Bone marrow (tissue), 2 donors: Measurements from ENCODE around the gene ZBTB32.
"Not testable (repeated sequence)": the region's sequence is repeated elsewhere in the genome, so short reads cannot be mapped to it uniquely, and the experiment has no call there.

Source experiments
- DNase-seq, 2 donors: peaks; one replicate each; lab custom pipeline; 2025; lab: John Stamatoyannopoulos, UW

ZBTB32 gene

DNA sequence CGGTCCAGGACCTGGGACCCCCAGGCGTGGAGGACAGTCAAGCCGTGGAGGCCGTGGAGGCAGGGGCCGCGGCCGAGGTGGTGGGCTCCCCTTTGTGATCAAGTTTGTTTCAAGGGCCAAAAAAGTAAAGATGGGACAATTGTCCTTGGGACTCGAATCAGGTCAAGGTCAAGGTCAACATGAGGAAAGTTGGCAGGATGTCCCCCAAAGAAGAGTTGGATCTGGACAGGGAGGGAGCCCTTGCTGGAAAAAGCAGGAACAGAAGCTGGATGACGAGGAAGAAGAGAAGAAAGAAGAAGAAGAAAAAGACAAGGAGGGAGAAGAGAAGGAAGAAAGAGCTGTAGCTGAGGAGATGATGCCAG is 15.8 kb downstream of the ZBTB32 start:
- DNase-seq: no peak

DNA sequence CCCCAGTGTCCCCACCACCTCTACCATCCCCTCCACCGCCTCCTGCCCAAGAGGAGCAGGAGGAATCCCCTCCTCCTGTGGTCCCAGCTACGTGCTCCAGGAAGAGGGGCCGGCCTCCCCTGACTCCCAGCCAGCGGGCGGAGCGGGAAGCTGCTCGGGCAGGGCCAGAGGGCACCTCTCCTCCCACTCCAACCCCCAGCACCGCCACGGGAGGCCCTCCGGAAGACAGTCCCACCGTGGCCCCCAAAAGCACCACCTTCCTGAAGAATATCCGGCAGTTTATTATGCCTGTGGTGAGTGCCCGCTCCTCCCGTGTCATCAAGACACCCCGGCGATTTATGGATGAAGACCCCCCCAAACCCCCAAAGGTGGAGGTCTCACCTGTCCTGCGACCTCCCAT is 16.3 kb downstream of the ZBTB32 start:
- DNase-seq: no peak

DNA sequence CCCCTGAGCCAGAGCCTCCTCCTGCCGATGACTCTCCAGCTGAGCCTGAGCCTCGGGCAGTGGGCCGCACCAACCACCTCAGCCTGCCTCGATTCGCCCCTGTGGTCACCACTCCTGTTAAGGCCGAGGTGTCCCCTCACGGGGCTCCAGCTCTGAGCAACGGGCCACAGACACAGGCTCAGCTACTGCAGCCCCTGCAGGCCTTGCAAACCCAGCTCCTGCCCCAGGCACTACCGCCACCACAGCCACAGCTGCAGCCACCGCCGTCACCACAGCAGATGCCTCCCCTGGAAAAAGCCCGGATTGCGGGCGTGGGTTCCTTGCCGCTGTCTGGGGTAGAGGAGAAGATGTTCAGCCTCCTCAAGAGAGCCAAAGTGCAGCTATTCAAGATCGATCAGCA is 17.0 kb downstream of the ZBTB32 start:
- DNase-seq: no peak

DNA sequence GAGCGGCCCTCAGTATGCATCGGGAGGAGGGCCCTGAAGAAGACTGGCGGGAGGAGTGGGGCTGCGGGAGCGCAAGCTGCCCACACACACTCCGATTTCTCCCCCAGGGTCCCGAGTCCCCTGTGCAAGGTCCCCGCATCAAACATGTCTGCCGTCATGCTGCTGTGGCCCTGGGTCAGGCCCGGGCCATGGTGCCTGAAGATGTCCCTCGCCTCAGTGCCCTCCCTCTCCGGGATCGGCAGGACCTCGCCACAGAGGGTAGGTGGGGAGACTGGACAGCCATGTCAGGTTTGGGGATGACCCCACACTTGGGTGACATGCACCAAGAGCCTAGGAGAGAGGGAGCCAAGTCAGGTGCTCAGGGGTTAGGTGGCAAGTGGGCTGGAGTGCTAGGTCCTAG is 18.1 kb downstream of the ZBTB32 start:
- no peak for DNase-seq

DNA sequence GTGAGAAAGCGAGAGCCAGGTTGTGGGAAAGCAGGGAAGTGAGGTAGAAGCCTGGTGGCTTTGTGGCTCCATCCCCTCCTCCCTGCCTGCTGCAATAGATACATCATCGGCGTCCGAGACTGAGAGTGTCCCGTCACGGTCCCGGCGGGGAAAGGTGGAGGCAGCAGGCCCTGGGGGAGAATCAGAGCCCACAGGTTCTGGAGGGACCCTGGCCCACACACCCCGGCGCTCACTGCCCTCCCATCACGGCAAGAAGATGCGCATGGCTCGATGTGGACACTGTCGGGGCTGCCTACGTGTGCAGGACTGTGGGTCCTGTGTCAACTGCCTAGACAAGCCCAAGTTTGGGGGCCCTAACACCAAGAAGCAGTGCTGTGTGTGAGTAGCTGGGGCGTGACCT is 18.5 kb downstream of the ZBTB32 start:
- DNase-seq: no peak

DNA sequence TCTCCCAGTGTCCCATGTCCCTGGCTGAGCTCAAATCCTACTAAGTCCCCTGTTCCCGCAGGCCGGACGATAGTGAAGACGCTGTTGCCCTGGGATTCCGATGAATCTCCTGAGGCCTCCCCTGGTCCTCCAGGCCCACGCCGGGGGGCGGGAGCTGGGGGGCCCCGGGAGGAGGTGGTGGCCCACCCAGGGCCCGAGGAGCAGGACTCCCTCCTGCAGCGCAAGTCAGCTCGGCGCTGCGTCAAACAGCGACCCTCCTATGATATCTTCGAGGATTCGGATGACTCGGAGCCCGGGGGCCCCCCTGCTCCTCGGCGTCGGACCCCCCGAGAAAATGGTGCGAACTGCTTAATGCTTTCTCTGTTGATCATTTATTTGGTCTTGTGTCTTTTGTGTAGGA is 19.3 kb downstream of the ZBTB32 start:
- no peak for DNase-seq

DNA sequence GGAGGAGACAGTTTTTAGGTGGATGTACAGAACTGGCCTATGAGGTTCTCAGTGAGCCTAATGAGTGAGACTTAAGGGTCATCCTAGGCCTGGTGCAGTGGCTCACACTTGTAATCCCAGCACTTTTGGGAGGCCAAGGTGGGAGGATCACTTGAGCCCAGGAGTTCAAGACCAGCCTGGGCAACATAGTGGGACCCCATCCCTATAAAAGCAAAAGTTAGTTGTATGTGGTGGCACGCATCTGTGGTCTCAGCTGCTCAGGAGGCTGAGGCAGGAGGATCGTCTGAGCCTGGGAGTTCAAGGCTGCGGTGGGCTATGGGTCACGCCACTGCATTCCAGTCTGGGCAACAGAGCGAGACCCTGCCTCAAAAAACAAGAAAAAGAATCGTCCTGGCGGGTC is 19.8 kb downstream of the ZBTB32 start:
- DNase-seq: not testable (repeated sequence)

DNA sequence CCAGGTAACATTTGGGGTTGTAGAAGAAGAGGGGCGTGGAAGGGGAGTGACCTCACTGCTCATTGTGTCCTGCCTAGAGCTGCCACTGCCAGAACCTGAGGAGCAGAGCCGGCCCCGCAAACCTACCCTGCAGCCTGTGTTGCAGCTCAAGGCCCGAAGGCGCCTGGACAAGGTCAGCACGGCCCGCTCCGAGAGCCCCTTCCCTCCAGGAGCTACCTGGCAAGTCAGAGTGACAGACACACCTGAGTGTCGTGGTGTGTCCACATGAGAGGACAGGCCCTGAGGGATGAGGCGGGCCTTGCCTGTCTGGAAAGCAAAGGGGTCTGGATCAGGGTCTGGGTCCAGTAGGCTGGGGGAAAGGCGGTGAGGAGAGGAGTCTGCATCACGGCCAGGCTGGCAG is 20.2 kb downstream of the ZBTB32 start:
- DNase-seq: no peak

DNA sequence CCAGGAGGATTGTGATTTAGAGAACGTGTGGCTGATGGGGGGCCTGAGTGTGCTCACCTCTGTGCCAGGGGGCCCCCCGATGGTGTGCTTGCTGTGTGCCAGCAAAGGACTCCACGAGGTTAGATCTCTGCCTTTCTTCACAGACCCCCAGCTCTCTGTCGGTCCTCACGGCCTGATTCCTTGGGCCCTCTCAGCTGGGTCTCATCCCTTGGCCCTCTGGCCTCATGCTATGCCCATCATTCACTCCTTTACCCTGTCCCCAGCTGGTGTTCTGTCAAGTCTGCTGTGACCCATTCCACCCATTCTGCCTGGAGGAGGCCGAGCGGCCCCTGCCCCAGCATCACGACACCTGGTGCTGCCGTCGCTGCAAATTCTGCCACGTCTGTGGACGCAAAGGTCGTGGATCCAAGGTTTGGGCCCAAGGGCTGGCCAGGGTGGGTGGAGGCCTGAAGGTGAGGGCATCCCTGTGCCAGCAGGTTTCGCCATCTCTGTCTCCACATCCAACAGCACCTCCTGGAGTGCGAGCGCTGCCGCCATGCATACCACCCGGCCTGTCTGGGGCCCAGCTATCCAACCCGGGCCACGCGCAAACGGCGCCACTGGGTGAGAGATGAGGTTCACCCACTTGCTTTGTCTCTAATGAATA is 21.0 kb downstream of the ZBTB32 start:
- DNase-seq: no peak

DNA sequence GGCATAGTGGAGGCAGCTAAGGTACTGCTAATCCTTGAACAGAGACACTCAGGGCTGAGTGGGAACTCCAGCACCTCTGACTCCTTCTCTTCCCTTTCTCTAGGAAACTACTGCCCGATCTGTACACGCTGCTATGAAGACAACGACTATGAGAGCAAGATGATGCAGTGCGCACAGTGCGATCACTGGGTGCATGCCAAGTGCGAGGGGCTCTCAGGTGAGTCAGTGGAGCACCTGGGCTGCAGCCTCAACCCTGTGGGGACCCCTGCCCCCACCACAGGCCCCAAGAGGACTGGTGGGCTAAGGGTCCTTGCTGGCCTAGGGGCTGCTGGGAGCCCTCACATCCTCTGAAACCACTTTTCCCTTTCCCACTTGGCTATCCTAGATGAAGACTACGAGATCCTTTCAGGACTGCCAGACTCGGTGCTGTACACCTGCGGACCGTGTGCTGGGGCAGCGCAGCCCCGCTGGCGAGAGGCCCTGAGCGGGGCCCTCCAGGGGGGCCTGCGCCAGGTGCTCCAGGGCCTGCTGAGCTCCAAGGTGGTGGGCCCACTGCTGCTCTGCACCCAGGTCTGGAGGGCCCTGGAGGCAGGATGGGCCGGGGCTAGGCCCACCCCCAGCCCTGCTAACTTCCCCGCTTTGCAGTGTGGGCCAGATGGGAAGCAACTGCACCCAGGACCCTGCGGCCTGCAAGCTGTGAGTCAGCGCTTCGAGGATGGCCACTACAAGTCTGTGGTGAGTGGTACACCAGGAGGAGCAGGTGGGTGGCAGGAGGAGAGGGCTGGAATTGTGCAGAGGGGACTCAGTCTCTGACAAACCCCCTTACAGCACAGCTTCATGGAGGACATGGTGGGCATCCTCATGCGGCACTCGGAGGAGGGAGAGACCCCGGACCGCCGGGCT is 22.9 kb downstream of the ZBTB32 start:
- DNase-seq: no peak

DNA sequence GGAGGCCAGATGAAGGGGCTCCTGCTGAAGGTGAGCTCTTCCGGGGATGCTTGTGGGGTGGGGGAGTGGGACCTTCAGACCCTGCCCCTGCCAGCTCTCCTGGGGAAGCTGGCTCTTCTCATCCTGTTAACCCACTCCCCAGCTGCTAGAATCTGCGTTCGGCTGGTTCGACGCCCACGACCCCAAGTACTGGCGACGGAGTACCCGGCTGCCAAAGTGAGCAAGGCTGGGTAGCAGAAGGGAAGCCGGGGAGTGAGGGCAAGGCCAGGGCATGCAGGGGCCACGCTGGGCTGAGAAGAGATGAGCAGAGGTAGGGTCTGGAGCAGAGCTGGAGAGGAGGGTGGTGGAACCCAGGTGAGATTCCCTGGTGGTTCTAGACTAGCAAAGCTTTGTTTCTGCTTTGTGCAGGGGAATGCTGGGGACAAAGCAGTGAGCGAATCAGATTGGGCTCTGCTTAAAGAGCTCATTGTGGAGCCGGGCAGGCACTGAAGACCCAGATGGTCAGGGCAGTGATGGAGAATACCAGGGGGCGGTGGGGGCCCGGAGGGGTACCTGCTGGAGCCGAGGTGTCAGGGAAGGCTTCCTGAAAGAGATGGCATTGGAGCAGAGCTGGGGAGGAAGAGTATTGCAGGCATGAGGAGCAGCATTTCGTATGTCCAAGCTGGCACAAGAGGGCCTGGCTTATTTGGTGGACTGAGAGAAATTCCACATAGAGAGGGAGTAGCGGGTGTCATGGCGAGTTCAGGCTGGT is 23.8 kb downstream of the ZBTB32 start:
- no peak for DNase-seq

DNA sequence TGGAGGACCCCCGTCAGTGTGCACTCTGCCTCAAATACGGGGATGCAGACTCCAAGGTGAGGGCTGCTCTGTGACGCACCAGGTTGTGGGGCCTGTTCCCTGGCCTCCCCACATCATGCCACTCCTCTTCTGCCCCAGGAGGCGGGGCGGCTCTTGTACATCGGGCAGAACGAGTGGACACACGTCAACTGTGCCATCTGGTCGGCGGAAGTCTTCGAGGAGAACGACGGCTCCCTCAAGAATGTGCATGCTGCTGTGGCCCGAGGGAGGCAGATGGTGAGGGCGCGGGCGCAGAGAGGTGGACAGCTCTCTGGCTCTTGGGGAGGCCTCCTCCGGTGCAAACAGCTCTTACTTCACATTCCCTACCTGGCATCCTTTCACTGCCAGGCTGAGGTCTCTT is 24.7 kb downstream of the ZBTB32 start:
- DNase-seq: no peak

DNA sequence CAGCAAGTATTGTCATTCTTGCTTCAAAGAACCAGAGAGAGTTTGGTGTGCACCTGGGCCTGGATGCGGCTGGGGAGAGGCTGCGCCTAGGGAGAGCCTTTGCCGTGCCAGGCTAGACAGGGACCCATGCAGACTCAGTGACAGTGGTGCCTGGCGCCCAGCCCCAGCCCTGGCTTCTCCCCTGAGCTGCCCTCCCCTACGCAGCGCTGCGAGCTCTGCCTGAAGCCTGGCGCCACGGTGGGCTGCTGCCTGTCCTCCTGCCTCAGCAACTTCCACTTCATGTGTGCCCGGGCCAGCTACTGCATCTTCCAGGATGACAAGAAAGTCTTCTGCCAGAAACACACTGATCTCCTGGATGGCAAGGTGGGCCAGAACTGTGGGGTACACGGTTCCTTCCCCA is 25.4 kb downstream of the ZBTB32 start:
- no peak for DNase-seq

DNA sequence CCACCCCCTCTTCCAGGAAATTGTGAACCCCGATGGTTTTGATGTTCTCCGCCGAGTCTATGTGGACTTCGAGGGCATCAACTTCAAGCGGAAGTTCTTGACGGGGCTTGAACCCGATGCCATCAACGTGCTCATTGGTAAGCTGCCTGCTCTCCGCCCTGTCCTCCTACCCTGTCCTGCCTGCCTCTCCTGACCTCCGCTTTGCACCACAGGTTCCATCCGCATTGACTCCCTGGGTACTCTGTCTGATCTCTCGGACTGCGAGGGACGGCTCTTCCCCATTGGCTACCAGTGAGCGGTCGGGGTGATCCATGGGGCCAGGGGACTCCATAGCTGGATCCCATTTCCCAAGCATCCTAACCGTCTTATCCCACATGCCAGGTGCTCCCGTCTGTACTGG is 26.0 kb downstream of the ZBTB32 start:
- no peak for DNase-seq

DNA sequence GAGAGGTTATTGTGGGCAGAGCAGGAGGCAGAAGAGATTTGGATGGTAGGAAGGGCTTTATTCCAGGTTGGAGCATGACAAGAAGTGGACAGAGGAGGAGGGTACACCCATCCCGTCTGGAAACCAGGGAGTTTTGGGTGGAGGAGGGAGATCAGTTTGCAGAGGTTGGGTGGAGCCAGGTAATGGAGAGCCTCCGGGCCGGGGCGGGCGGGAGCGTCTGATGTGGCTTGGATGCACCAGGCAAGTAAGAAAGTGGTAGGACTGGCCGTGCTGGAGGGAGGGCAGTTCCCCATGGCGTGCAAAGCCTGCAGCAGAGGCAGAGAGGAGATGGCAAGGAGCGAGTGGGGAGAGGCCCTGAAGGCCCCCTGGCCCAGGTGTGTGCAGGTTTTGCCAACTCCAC is 27.0 kb downstream of the ZBTB32 start:
- no peak for DNase-seq

DNA sequence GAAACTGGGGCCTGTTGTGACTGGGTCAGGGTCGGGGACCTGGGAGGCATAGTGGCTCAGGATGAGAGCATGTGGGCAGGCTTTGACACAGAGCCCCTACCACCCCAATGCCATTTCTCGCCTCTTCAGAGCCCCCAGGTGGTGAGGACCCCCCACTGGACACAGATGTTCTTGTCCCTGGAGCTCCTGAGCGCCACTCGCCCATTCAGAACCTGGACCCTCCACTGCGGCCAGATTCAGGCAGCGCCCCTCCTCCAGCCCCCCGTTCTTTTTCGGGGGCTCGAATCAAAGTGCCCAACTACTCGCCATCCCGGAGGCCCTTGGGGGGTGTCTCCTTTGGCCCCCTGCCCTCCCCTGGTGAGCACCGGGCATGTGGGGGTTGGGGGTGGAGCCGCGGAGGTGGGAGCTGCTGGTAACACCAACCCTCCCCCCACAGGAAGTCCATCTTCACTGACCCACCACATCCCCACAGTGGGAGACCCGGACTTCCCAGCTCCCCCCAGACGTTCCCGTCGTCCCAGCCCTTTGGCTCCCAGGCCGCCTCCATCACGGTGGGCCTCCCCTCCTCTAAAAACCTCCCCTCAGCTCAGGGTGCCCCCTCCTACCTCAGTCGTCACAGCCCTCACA is 27.5 kb downstream of the ZBTB32 start:
- DNase-seq: no peak

DNA sequence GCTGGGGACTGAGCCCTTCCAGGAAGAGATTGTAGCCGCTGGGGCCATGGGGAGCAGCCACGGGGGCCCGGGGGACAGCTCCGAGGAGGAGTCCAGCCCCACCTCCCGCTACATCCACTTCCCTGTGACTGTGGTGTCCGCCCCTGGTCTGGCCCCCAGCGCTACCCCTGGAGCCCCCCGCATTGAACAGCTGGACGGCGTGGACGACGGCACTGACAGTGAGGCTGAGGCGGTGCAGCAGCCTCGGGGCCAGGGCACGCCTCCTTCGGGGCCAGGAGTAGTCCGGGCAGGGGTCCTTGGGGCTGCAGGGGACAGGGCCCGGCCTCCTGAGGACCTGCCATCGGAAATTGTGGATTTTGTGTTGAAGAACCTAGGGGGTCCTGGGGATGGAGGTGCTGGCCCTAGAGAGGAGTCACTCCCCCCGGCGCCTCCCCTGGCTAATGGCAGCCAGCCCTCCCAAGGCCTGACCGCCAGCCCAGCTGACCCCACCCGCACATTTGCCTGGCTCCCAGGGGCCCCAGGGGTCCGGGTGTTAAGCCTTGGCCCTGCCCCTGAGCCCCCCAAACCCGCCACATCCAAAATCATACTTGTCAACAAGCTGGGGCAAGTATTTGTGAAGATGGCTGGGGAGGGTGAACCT is 28.3 kb downstream of the ZBTB32 start:
- DNase-seq: no peak

DNA sequence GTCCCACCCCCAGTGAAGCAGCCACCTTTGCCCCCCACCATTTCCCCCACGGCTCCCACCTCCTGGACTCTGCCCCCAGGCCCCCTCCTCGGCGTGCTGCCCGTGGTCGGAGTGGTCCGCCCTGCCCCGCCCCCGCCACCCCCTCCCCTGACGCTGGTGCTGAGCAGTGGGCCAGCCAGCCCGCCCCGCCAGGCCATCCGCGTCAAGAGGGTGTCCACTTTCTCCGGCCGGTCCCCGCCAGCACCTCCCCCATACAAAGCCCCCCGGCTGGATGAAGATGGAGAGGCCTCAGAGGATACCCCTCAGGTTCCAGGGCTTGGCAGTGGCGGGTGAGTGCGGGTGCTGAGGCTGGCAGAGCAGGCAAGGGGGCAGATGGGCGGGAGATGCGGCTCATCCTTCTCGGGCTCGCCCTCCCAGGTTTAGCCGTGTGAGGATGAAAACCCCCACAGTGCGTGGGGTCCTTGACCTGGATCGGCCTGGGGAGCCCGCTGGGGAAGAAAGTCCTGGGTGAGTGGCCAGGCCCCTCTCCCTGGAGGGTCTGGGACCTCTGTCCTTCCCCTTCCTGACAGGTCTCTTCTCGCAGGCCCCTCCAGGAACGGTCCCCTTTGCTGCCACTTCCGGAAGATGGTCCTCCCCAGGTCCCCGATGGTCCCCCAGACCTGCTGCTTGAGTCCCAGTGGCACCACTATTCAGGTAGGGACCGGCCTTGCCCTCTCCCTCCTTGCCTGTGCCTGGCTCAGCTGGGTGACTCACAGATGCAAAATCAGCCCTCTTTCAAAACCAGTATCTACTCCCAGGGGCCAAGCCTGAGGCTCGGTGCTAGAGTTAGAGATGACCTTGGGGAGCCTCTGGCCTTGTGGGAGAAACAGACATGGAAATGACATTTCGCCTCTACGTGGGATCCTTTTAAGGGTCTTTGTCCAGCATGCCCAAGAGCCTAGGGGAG is 29.1 kb downstream of the ZBTB32 start:
- DNase-seq: no peak

DNA sequence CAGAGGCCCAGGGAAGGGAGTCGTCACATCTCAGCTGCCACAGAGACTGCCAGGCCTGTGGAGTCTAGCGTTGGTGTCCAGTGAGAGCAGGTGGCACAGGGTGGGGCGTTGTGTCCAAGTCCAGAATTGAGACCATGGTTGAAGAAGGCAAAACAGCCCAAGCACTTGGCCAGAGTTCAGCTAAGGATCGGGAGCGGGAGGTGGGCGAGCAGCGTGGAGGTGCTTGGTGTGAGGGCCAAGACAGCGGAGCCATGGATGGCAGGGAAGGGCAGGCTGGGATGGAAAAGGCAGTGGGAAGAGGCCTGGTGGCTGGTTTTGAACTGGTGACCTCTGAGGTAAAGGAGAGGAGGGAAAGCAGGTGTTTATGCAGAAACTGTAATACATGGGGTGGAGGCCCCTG is 29.9 kb downstream of the ZBTB32 start:
- DNase-seq: no peak

DNA sequence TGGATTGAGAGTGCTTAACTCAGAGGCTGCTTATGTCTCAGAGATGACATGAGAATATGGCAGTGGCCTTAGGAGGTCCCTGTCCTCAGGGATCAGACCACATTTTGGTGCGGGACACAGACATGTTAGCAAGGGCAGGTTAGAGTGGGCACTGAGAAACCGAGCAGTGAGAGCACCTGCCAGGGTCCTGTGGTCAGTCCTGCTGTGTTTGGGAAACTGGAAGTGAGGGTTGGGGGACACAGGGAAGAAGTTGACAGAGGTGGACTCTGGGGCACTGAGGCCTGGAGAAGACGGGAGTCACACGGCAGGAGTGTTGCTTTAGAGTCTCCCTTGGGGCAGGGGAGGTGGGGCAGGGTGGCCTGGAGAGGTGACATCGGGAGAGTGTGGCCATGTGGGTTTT is 30.5 kb downstream of the ZBTB32 start:
- no peak for DNase-seq
